Suprapubic skin (tissue), 4 donors: ENCODE results near the gene CILP2. TPM values are rescaled to one million over a fixed set of nuclear protein-coding genes. Genes with fewer than 3 reads are reported as not detected.

ENCODE experiments used
- DNase-seq, 2 donors: peaks; one replicate each; pipeline ENCODE4 v3.0.0-alpha.2; 2019; ENCODE audit warnings: low spot score in 2 of 2
- H3K27ac ChIP-seq: fragments of 200-600 bp; sonication (generic); one replicate; pipeline ENCODE4 v1.5.1; 2019
- H3K27me3 ChIP-seq: fragments of 200-600 bp; sonication (generic); one replicate; pipeline ENCODE4 v1.5.1; 2019
- H3K36me3 ChIP-seq: fragments of 200-600 bp; sonication (generic); one replicate; pipeline ENCODE4 v1.5.1; 2019
- H3K4me1 ChIP-seq: fragments of 200-600 bp; sonication (generic); one replicate; pipeline ENCODE4 v1.5.1; 2019
- H3K4me3 ChIP-seq: fragments of 200-600 bp; sonication (generic); one replicate; pipeline ENCODE4 v1.5.1; 2019; ENCODE audit warnings: mild to moderate bottlenecking
- H3K9me3 ChIP-seq: fragments of 200-600 bp; sonication (generic); one replicate; pipeline ENCODE4 v1.5.1; 2019
- EP300 ChIP-seq: sonication (generic); formaldehyde crosslinking; IDR thresholded peaks from one replicate; pipeline ENCODE4 v1.6.1; 2017; ENCODE audit warnings: antibody characterized with exemption
- POLR2A ChIP-seq, 2 donors: fragments of 450-650 bp; IDR thresholded peaks; one replicate each; pipeline ENCODE4 v1.6.1; 2017; ENCODE audit warnings: antibody characterized with exemption in 2 of 2, mild to moderate bottlenecking in 2 of 2, moderate library complexity in 2 of 2
- POLR2AphosphoS5 ChIP-seq, 3 donors: sonication (generic); formaldehyde crosslinking; IDR thresholded peaks; one replicate each; pipeline ENCODE4 v1.6.1; 2017; ENCODE audit warnings: antibody characterized with exemption in 3 of 3
- WGBS: methylation state at CpG from one replicate; pipeline ENCODE4 v1.1.5; 2018; 5-methylcytosine and 5-hydroxymethylcytosine counted together
- total RNA-seq, 4 donors: library from RNA; depleted of rRNA; stranded (reverse); fragments of >200 nt; gene quantifications; one replicate each; pipeline ENCODE4 v1.1.0, GENCODE V29; 2016
- TF ChIP-seq, protein P1 (sequence below), 2 donors: fragments of 200-600 bp in 1 of 2; fragments of 450-650 bp in 1 of 2; sonication (generic) in 1 of 2; IDR thresholded peaks; one replicate each; pipeline ENCODE4 v1.5.1; 2016 to 2019; ENCODE audit warnings: antibody characterized with exemption in 2 of 2, mild to moderate bottlenecking in 1 of 2, moderate library complexity in 1 of 2

Gene CILP2
- total RNA-seq, 4 donors from 2014 or later: 0.15 to 0.44 (median 0.21) TPM

DNA sequence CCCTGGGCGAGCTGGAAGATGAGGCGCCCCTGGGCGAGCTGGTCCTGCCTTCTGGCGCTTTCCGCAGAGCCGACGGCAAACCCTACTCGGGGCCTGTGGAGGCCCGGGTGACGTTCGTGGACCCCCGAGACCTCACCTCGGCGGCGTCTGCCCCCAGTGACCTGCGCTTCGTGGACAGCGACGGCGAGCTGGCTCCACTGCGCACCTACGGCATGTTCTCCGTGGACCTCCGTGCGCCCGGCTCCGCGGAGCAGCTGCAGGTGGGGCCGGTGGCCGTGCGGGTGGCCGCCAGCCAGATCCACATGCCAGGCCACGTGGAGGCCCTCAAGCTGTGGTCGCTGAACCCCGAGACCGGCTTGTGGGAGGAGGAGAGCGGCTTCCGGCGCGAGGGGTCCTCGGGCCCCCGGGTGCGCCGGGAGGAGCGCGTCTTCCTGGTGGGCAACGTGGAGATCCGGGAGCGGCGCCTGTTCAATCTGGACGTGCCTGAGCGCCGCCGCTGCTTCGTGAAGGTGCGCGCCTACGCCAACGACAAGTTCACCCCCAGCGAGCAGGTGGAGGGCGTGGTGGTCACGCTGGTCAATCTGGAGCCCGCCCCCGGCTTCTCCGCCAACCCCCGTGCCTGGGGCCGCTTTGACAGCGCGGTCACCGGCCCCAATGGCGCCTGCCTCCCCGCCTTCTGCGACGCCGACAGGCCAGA, 6.3 kb downstream of the CILP2 start:
- DNase-seq: no peak
- Histone ChIP-seq H3K4me1 (peaks cover 26% of the 10 kb centered on the region), H3K27me3 (peaks cover 49% of the 10 kb centered on the region), H3K36me3 (no peaks in the 10 kb centered on the region), H3K27ac (no peak overlapping the region), H3K4me3 (no peak overlapping the region), H3K9me3 (no peaks in the 10 kb centered on the region)
- TF ChIP-seq POLR2A (IDR thresholded peaks at IDR 0.05): no peak
- TF ChIP-seq POLR2AphosphoS5 (IDR thresholded peaks at IDR 0.05): no peak
- no peak for TF ChIP-seq EP300
- TF ChIP-seq, protein P1, sequence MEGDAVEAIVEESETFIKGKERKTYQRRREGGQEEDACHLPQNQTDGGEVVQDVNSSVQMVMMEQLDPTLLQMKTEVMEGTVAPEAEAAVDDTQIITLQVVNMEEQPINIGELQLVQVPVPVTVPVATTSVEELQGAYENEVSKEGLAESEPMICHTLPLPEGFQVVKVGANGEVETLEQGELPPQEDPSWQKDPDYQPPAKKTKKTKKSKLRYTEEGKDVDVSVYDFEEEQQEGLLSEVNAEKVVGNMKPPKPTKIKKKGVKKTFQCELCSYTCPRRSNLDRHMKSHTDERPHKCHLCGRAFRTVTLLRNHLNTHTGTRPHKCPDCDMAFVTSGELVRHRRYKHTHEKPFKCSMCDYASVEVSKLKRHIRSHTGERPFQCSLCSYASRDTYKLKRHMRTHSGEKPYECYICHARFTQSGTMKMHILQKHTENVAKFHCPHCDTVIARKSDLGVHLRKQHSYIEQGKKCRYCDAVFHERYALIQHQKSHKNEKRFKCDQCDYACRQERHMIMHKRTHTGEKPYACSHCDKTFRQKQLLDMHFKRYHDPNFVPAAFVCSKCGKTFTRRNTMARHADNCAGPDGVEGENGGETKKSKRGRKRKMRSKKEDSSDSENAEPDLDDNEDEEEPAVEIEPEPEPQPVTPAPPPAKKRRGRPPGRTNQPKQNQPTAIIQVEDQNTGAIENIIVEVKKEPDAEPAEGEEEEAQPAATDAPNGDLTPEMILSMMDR (IDR thresholded peaks at IDR 0.05): no peak
- 92% methylated on average over 42 of the region's 75 CpGs for WGBS

DNA sequence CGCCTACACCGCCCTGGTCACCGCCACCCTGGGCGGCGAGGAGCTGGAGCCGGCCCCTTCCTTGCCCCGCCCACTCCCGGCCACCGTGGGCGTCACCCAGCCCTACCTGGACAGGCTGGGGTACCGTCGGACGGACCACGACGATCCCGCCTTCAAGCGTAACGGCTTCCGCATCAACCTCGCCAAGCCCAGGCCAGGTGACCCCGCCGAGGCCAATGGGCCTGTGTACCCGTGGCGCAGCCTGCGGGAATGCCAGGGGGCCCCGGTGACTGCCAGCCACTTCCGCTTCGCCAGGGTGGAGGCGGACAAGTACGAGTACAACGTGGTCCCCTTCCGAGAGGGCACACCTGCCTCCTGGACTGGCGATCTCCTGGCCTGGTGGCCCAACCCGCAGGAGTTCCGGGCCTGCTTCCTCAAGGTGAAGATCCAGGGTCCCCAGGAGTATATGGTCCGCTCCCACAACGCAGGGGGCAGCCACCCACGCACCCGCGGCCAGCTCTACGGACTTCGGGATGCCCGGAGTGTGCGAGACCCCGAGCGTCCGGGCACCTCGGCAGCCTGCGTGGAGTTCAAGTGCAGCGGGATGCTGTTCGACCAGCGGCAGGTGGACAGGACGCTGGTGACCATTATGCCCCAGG, 7.0 kb downstream of the CILP2 start:
- 90% methylated on average over 22 of the region's 53 CpGs for WGBS

DNA sequence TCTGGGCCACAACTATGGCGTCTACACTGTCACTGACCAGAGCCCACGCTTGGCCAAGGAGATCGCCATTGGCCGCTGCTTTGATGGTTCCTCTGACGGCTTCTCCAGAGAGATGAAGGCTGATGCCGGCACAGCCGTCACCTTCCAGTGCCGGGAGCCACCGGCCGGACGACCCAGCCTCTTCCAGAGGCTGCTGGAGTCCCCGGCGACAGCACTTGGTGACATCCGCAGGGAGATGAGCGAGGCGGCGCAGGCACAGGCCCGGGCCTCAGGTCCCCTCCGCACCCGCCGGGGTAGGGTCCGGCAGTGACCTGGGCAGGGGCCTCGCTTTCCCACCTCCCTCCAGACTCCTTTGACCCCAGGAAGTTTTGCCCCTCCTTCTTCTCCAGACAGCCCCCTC, 7.6 kb downstream of the CILP2 start:
- H3K27me3 ChIP-seq: peaks cover 55% of the 10 kb centered on the region
- no peaks in the 10 kb centered on the region for H3K9me3 ChIP-seq
- WGBS: 96% methylated on average over 14 of the region's 23 CpGs
- TF ChIP-seq POLR2A (IDR thresholded peaks at IDR 0.05): no peak
- H3K36me3 ChIP-seq: no peaks in the 10 kb centered on the region
- no peak for DNase-seq
- H3K4me1 ChIP-seq: peaks cover 21% of the 10 kb centered on the region
- no peak overlapping the region for H3K27ac ChIP-seq
- H3K4me3 ChIP-seq: no peak overlapping the region

More for the DNA sequence above, 7.0 kb downstream of the CILP2 start:
- TF ChIP-seq POLR2A (IDR thresholded peaks at IDR 0.05): no peak
- TF ChIP-seq, protein P1 (IDR thresholded peaks at IDR 0.05): no peak
- TF ChIP-seq POLR2AphosphoS5 (IDR thresholded peaks at IDR 0.05): no peak
- TF ChIP-seq EP300: no peak
- no peak overlapping the region for H3K4me3 ChIP-seq
- H3K9me3 ChIP-seq: no peaks in the 10 kb centered on the region
- peaks cover 25% of the 10 kb centered on the region for H3K4me1 ChIP-seq
- H3K27me3 ChIP-seq: peaks cover 55% of the 10 kb centered on the region
- H3K36me3 ChIP-seq: no peaks in the 10 kb centered on the region
- no peak overlapping the region for H3K27ac ChIP-seq
- DNase-seq: no peak

DNA sequence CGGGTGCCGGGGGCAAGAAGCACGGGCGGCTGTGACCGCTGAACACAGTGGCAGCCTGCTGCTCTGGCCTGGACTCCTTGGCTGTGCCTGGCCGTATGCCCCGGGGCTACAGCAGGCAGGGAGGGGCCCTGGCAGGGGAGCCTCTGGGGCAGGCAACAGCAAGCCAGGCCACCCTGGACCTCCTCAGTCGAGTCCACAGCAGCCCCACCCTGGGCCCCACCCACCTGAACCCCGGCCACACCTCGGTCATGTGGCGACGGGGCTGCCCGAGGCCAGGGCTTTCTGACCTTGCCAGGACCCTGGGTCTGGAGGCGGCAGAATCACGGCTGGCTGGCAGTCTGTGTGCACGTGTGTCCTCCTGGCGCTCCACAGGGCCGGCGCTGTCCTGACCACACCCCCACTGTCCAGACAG, 8.7 kb downstream of the CILP2 start:
- H3K27me3 ChIP-seq: peaks cover 45% of the 10 kb centered on the region

DNA sequence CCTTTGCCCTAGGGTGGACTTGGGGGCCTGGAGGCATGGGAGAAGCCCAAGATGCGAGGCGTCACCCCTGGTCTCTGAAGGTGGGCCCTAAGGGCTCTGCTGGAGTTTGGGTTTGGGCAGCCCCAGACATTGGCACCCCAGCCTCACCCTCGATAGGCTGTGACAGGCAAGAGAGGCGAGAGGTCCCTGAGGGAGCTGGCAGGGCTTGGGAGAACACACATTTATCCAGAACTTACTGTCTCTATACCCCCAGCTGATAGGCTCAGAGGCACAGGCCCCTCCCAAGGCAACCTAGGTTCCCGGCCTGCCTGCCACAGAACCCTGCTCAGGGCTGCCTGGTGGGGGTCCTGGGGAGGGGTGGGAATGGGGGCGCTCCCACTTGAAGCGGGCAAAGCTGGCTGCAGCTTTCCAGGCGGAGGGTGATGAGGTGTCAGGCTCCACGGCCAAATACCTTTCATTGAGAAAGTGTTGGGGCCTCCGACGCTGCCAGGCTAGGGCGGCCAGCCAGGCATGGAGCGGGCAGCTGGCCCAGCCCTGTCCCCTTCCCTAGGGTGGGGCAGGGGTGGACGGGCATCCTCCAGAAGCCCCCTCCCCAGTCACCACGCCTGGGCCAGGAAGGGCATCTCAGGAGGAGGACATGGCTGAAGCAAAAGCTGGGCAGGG, 9.7 kb downstream of the CILP2 start:
- Histone ChIP-seq H3K9me3 (no peaks in the 10 kb centered on the region), H3K4me1 (peaks cover 10% of the 10 kb centered on the region), H3K4me3 (no peak overlapping the region), H3K27me3 (peaks cover 45% of the 10 kb centered on the region), H3K27ac (no peak overlapping the region), H3K36me3 (no peaks in the 10 kb centered on the region)
- TF ChIP-seq, protein P1 (IDR thresholded peaks at IDR 0.05): no peak
- TF ChIP-seq EP300 (no peak), POLR2A (IDR thresholded peaks at IDR 0.05) (no peak), POLR2AphosphoS5 (IDR thresholded peaks at IDR 0.05) (no peak)
- no peak for DNase-seq
- 46% methylated on average over 3 of the region's 15 CpGs for WGBS

More for the DNA sequence above, 8.7 kb downstream of the CILP2 start:
- TF ChIP-seq POLR2AphosphoS5 (IDR thresholded peaks at IDR 0.05) (no peak), EP300 (no peak), POLR2A (IDR thresholded peaks at IDR 0.05) (no peak)
- TF ChIP-seq, protein P1 (IDR thresholded peaks at IDR 0.05): no peak
- no CpG with 5 or more reads among the region's 19 CpGs for WGBS
- Histone ChIP-seq H3K4me1 (peaks cover 10% of the 10 kb centered on the region), H3K9me3 (no peaks in the 10 kb centered on the region), H3K27ac (no peak overlapping the region), H3K4me3 (no peak overlapping the region), H3K36me3 (no peaks in the 10 kb centered on the region)
- no peak for DNase-seq
